Stimulated activated CD4-positive, alpha-beta T cell treated with anti-CD3 and anti-CD28 coated beads, Interleukin-4, amount 100 ng/mL, for 48 hours (primary cell): ENCODE data around the gene VPS37B.
"Not testable (repeated sequence)": the region's sequence is repeated elsewhere in the genome, so short reads cannot be mapped to it uniquely, and the experiment has no call there.

Experiments
- DNase-seq, 2 donors: peaks; one replicate each; pipeline ENCODE4 v3.0.0-alpha.2; 2020; ENCODE audit warnings: low read depth in 2 of 2

The VPS37B gene

GRCh38 chr12:122895704-122896636 is at the start of gene VPS37B:
VPS37B (minus strand) TSS chr12:122896124; CDS start chr12:122896062, 62 bp downstream.
- DNase-seq, result peak; percentile 73 to 85

- no peak for DNase-seq
These were observed 49.0 kb upstream of the VPS37B start for GRCh38 chr12:122944605-122945592.

GRCh38 chr12:122943196-122943595 is 47.3 kb upstream of the VPS37B start:
- DNase-seq, result no peak

GRCh38 chr12:122942637-122943036 is 46.7 kb upstream of the VPS37B start:
- DNase-seq, result no peak

GRCh38 chr12:122941351-122941750 is 45.4 kb upstream of the VPS37B start:
- not testable (repeated sequence) for DNase-seq

- DNase-seq, result no peak
These were observed 43.2 kb upstream of the VPS37B start for GRCh38 chr12:122939125-122939524.

- DNase-seq, result no peak
These were observed 41.7 kb upstream of the VPS37B start for GRCh38 chr12:122937622-122938091.

GRCh38 chr12:122935318-122935717 is 39.4 kb upstream of the VPS37B start:
- no peak for DNase-seq

- DNase-seq, result no peak
These were observed 38.8 kb upstream of the VPS37B start for GRCh38 chr12:122934722-122935121.

- no peak for DNase-seq
These were observed 36.3 kb upstream of the VPS37B start for GRCh38 chr12:122932207-122932606.

- no peak for DNase-seq
These were observed 33.9 kb upstream of the VPS37B start for GRCh38 chr12:122929812-122930211.

GRCh38 chr12:122929148-122929538 is 33.2 kb upstream of the VPS37B start:
- DNase-seq, result no peak

GRCh38 chr12:122928404-122929147 is 32.7 kb upstream of the VPS37B start:
- DNase-seq, result no peak

GRCh38 chr12:122927756-122928403 is 32.0 kb upstream of the VPS37B start:
- no peak for DNase-seq

- DNase-seq, result no peak
These were observed 26.0 kb upstream of the VPS37B start for GRCh38 chr12:122921917-122922316.

GRCh38 chr12:122920687-122921086 is 24.8 kb upstream of the VPS37B start:
- DNase-seq, result no peak

GRCh38 chr12:122918827-122919226 is 22.9 kb upstream of the VPS37B start:
- no peak for DNase-seq

GRCh38 chr12:122917507-122918121 is 21.7 kb upstream of the VPS37B start:
- no peak for DNase-seq

GRCh38 chr12:122909442-122910288 is 13.7 kb upstream of the VPS37B start:
- no peak for DNase-seq
